ENCODE measurements around the gene CNTNAP2.
"Not testable (repeated sequence)": the region's sequence is repeated elsewhere in the genome, so short reads cannot be mapped to it uniquely, and the experiment has no call there.

Gene CNTNAP2

DNA sequence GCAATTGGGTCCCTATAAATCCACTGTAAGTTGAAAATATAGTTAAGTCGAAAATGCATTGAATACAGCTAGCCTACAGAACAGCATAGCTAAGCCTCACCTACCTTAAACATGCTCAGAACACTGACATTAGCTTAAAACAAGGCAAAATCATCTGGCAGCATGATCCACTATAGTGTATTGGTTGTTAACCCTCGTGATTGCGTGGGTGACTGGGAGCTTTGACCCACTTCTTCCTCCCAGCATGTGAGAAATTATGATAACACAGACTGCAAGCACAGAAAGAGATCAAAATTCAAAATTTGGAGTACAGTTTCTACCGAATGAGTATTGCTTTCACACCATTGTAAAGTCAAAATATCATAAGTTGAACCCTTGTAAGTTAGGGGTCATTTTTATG, 22.3 kb downstream of the CNTNAP2 start:
- H3K27me3 ChIP-seq, result no peaks in the 10 kb centered on the region
- no peak overlapping the region for H3K4me2 ChIP-seq
- H3K4me1 ChIP-seq, result no peaks in the 10 kb centered on the region
- no peak overlapping the region for H3K27ac ChIP-seq
- no peaks in the 10 kb centered on the region for H3K9me3 ChIP-seq
- no peak for TF ChIP-seq Cebpa-rat (IDR thresholded peaks at IDR 0.05)
- no peaks in the 10 kb centered on the region for H3K36me3 ChIP-seq
- no peak overlapping the region for H3K9ac ChIP-seq
- no peaks in the 10 kb centered on the region for H4K20me1 ChIP-seq
- H3K4me3 ChIP-seq, result no peak overlapping the region

GRCh38 chr7:146146831-146147486, 30.4 kb downstream of the CNTNAP2 start:
- Histone ChIP-seq H3K4me1 (no peaks in the 10 kb centered on the region), H3K9ac (no peak overlapping the region), H4K20me1 (no peaks in the 10 kb centered on the region), H3K9me3 (no peaks in the 10 kb centered on the region), H3K4me3 (no peak overlapping the region), H3K27ac (no peak overlapping the region), H3K27me3 (no peaks in the 10 kb centered on the region), H3K4me2 (no peak overlapping the region), H3K36me3 (no peaks in the 10 kb centered on the region)
- no peak for TF ChIP-seq Cebpa-rat (IDR thresholded peaks at IDR 0.05)

DNA sequence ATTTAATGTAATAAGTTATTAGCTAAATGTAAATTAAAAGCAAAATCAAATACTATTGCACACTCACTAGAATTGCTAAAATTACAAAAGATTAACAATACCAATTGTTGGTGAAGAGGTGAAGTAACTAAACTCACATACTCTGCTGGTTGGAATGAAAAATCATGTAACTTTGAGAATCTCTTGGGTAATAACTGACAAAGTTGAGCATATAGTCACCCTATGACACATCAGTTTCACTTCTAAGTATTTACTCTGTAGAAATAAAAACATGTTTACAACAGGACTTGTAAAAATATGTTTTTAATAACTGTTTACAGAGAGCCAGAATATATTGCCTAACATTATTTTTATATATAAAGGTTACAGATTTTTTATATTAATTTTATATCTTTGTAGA, 33.6 kb downstream of the CNTNAP2 start:
- Histone ChIP-seq H4K20me1 (no peaks in the 10 kb centered on the region), H3K27ac (no peak overlapping the region)

DNA sequence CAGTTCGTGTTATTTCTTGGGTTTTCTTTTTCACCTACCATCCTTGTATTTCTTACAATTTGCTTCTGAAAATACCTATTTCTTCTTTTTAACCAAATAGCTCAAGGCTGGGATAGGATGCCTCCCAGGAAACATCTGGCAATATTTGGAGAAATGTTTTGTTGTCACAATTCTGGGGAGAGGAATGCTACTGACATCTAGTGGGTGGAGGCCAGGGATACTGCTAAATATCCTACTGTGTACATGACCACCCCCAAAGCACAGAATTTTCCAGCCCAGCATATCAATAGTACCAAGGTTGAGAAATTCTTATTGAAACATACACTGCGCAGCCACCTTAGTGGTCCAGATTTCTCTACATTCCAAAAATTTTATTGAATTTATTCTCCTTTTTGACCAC, 55.5 kb downstream of the CNTNAP2 start:
- no peak overlapping the region for H3K9ac ChIP-seq
- H3K27me3 ChIP-seq, result no peaks in the 10 kb centered on the region
- H3K4me3 ChIP-seq, result no peak overlapping the region
- H3K9me3 ChIP-seq, result no peaks in the 10 kb centered on the region
- H3K27ac ChIP-seq, result no peak overlapping the region
- H3K36me3 ChIP-seq, result no peaks in the 10 kb centered on the region
- H3K4me1 ChIP-seq, result no peaks in the 10 kb centered on the region
- H4K20me1 ChIP-seq, result no peaks in the 10 kb centered on the region
- no peak overlapping the region for H3K4me2 ChIP-seq
- TF ChIP-seq Cebpa-rat (IDR thresholded peaks at IDR 0.05), result no peak

More for the DNA sequence above, 33.6 kb downstream of the CNTNAP2 start:
- Histone ChIP-seq H3K4me2 (no peak overlapping the region), H3K9ac (no peak overlapping the region), H3K4me1 (no peaks in the 10 kb centered on the region; the same call in 1 of the 2 replicates), H3K9me3 (no peaks in the 10 kb centered on the region), H3K27me3 (no peaks in the 10 kb centered on the region), H3K4me3 (no peak overlapping the region), H3K36me3 (no peaks in the 10 kb centered on the region)
- no peak for TF ChIP-seq Cebpa-rat (IDR thresholded peaks at IDR 0.05)

DNA sequence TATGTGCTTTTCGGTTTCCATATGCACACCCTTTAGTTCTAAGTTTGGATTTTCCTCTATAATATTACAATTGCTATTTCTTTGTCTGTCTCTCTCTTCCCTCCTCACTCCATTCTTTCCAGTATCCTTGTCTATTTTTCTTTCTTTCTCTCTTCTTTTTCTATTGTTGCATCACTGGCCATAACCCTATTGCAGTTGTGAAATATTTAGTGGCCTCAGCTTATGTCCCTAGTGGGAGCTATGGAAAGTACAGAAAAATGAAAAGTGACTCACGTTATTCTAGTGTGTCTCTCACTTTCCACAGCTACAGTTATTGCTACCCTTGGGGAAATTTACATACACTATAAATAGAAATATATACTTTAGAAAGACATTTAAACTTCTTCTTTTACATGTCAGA, 59.1 kb downstream of the CNTNAP2 start:
- Histone ChIP-seq H3K27ac (no peak overlapping the region), H3K4me3 (no peak overlapping the region), H3K36me3 (no peaks in the 10 kb centered on the region), H3K9me3 (no peaks in the 10 kb centered on the region), H3K4me1 (no peaks in the 10 kb centered on the region), H4K20me1 (no peaks in the 10 kb centered on the region), H3K4me2 (no peak overlapping the region), H3K27me3 (no peaks in the 10 kb centered on the region), H3K9ac (no peak overlapping the region)
- TF ChIP-seq Cebpa-rat (IDR thresholded peaks at IDR 0.05), result no peak

DNA sequence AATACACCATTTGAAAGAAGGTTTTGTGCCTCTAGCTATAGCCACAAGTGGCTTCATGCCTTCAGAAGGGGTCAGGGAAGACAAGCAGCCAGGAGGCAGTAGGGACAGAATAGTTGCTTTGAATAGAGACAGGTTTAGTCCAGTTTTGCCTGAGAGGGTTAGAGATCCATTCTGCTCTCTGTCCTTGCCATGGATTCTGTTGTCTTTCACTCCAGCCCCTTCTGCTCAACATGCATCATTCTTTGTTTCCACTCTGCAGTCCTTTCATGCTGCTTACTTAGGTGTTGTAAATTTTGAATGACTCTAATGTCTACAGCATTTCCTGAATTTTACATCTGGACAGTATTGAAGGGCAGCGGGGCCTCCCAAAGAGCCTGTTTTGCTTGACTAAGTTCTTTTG, 60.3 kb downstream of the CNTNAP2 start:
- no peaks in the 10 kb centered on the region for H3K4me1 ChIP-seq
- no peak overlapping the region for H3K4me2 ChIP-seq
- no peaks in the 10 kb centered on the region for H3K27me3 ChIP-seq
- no peaks in the 10 kb centered on the region for H3K9me3 ChIP-seq
- no peaks in the 10 kb centered on the region for H4K20me1 ChIP-seq
- TF ChIP-seq Cebpa-rat (IDR thresholded peaks at IDR 0.05), result no peak
- no peak overlapping the region for H3K4me3 ChIP-seq
- no peak overlapping the region for H3K9ac ChIP-seq
- H3K36me3 ChIP-seq, result no peaks in the 10 kb centered on the region
- H3K27ac ChIP-seq, result no peak overlapping the region

- no peaks in the 10 kb centered on the region for H4K20me1 ChIP-seq
- no peaks in the 10 kb centered on the region for H3K27me3 ChIP-seq
- H3K4me1 ChIP-seq, result no peaks in the 10 kb centered on the region
- no peak overlapping the region for H3K9ac ChIP-seq
- no peak overlapping the region for H3K27ac ChIP-seq
- no peaks in the 10 kb centered on the region for H3K36me3 ChIP-seq
- TF ChIP-seq Cebpa-rat (IDR thresholded peaks at IDR 0.05), result no peak
- no peak overlapping the region for H3K4me2 ChIP-seq
- no peaks in the 10 kb centered on the region for H3K9me3 ChIP-seq
- H3K4me3 ChIP-seq, result no peak overlapping the region
Observed at GRCh38 chr7:146177301-146177700, 60.7 kb downstream of the CNTNAP2 start.

- peak; percentile 90; the same call in 1 of the 2 replicates for TF ChIP-seq Cebpa-rat (IDR thresholded peaks at IDR 0.05)
- no peaks in the 10 kb centered on the region for H3K36me3 ChIP-seq
- no peak overlapping the region for H3K27ac ChIP-seq
Observed at GRCh38 chr7:146185844-146186243, 69.2 kb downstream of the CNTNAP2 start.

DNA sequence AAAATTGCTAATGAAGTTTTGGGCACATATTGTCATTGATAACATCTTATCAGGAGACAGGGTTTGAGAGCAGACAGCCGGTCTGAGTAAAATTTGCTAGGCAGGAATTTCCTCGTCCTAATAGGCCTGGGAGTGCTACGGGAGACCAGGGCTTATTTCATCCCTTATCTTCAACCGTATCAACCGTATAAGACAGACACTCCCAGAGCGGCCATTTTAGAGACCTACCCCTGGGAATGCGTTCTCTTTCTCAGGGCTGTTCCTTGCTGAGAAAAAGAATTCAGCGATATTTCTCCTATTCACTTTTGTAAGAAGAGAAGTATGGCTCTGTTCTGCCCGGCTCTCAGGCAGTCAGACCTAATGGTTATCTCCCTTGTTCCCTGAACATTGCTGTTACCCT, 74.8 kb downstream of the CNTNAP2 start:
- not testable (repeated sequence) for H3K4me1 ChIP-seq, H3K9ac ChIP-seq, H3K4me3 ChIP-seq, H4K20me1 ChIP-seq, H3K4me2 ChIP-seq, H3K27me3 ChIP-seq, H3K27ac ChIP-seq, H3K36me3 ChIP-seq
- peaks cover 38% of the 10 kb centered on the region for H3K9me3 ChIP-seq

More at GRCh38 chr7:146185844-146186243, 69.2 kb downstream of the CNTNAP2 start:
- H4K20me1 ChIP-seq, result no peaks in the 10 kb centered on the region
- H3K9ac ChIP-seq, result no peak overlapping the region
- H3K4me2 ChIP-seq, result no peak overlapping the region
- no peaks in the 10 kb centered on the region for H3K4me1 ChIP-seq
- H3K9me3 ChIP-seq, result peaks cover 10% of the 10 kb centered on the region
- no peaks in the 10 kb centered on the region for H3K27me3 ChIP-seq
- no peak overlapping the region for H3K4me3 ChIP-seq

- no peak overlapping the region for H3K9ac ChIP-seq
- no peaks in the 10 kb centered on the region for H4K20me1 ChIP-seq
- H3K27me3 ChIP-seq, result no peaks in the 10 kb centered on the region
- no peak for TF ChIP-seq Cebpa-rat (IDR thresholded peaks at IDR 0.05)
- H3K4me3 ChIP-seq, result no peak overlapping the region
- no peak overlapping the region for H3K4me2 ChIP-seq
- H3K9me3 ChIP-seq, result peaks cover 5% of the 10 kb centered on the region
- H3K27ac ChIP-seq, result no peak overlapping the region
- no peaks in the 10 kb centered on the region for H3K36me3 ChIP-seq
- no peaks in the 10 kb centered on the region for H3K4me1 ChIP-seq
Observed at GRCh38 chr7:146201945-146202344, 85.3 kb downstream of the CNTNAP2 start.

GRCh38 chr7:146206270-146206669, 89.7 kb downstream of the CNTNAP2 start:
- Histone ChIP-seq H3K4me1 (no peaks in the 10 kb centered on the region), H3K9me3 (no peaks in the 10 kb centered on the region), H3K9ac (no peak overlapping the region)

More at GRCh38 chr7:146206270-146206669, 89.7 kb downstream of the CNTNAP2 start:
- Histone ChIP-seq H3K4me3 (no peak overlapping the region), H3K36me3 (no peaks in the 10 kb centered on the region), H3K4me2 (no peak overlapping the region), H3K27me3 (no peaks in the 10 kb centered on the region), H4K20me1 (no peaks in the 10 kb centered on the region), H3K27ac (no peak overlapping the region)
- no peak for TF ChIP-seq Cebpa-rat (IDR thresholded peaks at IDR 0.05)
